NOMO-1 (cell line): ENCODE data around the gene AKAP6.
"Not testable (repeated sequence)": the region's sequence is repeated elsewhere in the genome, so short reads cannot be mapped to it uniquely, and the experiment has no call there.

ENCODE experiments used
- DNase-seq, 2 experiments: peaks; one replicate each; lab custom pipeline; 2025; ENCODE audit not compliant: unreplicated experiment in 2 of 2; lab: John Stamatoyannopoulos, UW

Gene AKAP6

DNA sequence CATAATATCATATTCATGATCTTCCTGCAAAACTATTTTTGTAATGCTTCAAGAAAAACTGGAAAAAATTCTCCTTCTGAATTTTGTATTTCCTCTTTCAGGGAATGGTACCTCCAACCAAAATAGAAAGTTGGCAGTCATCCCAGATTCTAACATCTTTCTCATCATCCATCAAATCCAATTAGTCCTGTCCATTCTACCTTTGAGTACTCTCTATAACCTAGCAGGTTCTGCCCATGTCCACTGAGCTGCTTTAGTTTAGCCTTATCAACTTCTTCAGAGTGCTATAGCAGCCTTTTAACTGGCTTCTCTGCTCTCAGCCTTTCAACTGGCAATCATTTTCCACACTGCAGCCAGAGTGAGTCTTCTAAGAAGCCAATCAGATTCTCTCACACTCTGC lies 236.2 kb downstream of the AKAP6 start:
- no peak for DNase-seq

GRCh38 chr14:32567543-32568384 lies 238.7 kb downstream of the AKAP6 start:
- no peak for DNase-seq

GRCh38 chr14:32571551-32571950 lies 242.5 kb downstream of the AKAP6 start:
- DNase-seq: no peak

GRCh38 chr14:32571995-32572866 lies 243.1 kb downstream of the AKAP6 start:
- DNase-seq: no peak

DNA sequence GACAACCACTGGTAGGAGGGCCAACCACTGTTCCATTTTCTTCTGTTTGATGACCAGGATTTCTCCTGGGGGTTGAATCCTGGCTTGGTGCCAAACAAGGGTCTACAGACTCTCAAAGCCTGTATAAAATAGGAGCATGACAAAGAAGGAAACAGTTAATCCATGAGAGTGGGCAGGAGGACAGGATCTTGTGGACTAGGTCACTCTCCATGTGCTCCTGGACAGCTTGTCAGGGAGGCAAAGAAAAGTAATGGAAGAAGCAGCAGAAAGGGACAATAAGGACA lies 243.7 kb downstream of the AKAP6 start:
- no peak for DNase-seq

DNA sequence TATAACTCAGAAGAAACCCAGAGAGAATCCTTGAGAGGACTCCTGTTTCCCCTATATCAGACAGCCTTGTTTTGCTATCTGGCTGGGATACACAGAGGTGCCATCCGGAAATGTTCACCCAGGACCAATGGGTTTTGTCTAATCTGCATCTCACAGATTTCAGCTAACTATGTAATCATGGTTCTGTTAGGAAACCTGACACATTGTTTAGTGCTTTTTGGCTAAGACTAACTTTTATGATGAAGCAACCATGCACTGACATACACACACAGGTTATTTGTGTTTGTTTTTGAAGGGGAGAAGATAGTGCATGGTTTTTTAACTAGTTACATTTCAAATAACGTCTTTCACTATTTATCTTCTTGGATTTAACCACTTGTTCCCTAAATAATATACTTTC lies 245.2 kb downstream of the AKAP6 start:
- DNase-seq: no peak

DNA sequence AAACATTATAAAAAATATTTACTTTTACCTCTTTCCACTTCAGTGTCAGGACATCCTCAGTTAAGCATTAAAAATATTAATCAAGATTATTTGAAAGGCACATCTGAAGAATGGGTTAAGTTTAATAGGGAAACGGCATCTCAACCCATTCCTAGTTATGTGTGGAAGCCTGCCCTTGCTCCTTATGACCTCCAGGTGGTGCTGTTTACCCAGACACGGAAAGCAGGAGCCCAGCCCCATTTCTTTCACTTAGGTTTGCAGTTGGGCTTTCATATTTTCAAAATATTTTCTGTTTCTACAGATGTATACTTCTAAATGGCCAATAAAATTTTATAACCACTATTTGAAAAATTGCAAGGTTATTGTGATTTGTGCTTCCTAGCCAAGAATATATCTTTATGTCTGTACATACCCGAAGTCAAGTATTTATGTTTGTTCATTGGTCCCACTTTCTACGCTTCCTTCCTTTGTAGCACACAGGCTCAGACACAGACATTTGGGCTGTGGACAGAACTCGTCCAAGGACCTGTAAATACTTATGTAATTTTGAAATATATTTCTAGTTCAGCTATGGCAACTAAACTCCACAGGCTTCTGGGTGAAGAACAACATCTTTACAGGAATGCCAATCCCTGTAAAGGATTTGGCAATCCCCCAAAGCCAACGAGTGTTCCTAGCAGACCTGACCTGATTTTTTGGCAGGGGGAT lies 247.1 kb downstream of the AKAP6 start:
- peak; percentile 26 to 50 for DNase-seq

- no peak for DNase-seq
Measured at GRCh38 chr14:32576977-32577376, 247.9 kb downstream of the AKAP6 start.

DNA sequence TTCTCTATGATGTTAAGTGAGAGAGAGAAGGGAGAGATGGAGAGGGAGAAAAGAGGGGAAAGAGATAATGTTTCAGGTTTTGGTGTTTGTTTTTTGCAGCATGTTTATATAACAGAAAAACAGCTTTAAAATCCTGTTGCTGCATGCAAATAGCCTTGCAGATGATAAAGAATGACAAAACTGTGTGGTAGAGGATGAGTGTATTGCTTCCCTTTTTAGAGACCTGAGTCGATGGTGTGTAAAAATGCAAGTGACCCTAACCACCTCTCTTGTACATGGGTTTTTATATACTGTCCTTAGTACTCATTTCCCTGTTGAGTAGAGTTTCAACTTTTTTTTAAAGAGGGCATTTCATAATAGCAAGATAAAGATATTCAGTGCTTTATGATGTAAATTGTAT lies 249.1 kb downstream of the AKAP6 start:
- DNase-seq: no peak

DNA sequence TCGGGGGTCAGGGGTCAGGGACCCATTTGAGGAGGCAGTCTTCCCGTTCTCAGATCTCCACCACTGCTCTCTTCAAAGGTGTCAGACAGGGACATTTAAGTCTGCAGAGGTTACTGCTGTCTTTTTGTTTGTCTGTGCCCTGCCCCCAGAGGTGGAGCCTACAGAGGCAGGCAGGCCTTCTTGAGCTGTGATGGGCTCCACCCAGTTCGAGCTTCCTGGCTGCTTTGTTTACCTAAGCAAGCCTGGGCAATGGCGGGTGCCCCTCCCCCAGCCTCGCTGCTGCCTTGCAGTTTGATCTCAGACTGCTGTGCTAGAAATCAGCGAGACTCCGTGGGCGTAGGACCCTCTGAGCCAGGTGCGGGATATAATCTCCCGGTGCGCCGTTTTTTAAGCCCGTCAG lies 254.3 kb downstream of the AKAP6 start:
- not testable (repeated sequence) for DNase-seq

- DNase-seq: no peak
Measured at GRCh38 chr14:32584079-32584478, 255.0 kb downstream of the AKAP6 start.

GRCh38 chr14:32587461-32587860 lies 258.4 kb downstream of the AKAP6 start:
- no peak for DNase-seq

GRCh38 chr14:32588448-32589320 lies 259.6 kb downstream of the AKAP6 start:
- DNase-seq: peak; percentile 2 to 20

GRCh38 chr14:32590157-32590556 lies 261.1 kb downstream of the AKAP6 start:
- DNase-seq: no peak

DNA sequence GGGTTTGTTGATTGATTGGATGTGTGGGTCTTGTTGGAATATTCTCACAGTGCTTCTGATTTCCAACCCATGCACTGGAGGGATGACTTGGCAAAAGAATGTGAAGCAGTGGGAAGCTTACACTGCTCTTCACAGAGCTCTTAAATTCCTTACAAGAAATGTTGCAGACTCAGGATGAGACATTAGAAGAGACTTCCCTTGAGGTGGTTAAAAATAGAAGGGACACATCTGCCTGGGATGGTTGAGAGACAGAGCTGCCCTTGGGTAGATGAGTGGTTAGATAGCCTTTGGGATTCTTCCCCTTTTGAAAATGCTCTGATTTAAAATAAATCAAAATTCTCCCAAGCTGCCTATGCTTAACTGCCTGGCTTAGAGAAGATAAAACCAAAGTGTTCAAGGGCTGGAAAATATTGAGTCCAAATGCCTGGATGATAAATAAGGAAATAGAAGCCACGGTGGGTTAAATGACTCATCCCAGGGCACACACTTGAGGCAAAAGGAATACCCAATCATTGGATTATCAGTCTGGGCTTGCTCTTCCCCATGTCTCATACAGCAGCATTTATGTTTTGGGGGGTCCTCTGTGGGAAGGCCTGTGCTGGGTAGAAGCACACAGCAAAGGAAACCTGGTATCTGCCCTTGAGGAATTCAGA lies 264.3 kb downstream of the AKAP6 start:
- DNase-seq: no peak

- DNase-seq: no peak
Measured at GRCh38 chr14:32594766-32595165, 265.7 kb downstream of the AKAP6 start.

DNA sequence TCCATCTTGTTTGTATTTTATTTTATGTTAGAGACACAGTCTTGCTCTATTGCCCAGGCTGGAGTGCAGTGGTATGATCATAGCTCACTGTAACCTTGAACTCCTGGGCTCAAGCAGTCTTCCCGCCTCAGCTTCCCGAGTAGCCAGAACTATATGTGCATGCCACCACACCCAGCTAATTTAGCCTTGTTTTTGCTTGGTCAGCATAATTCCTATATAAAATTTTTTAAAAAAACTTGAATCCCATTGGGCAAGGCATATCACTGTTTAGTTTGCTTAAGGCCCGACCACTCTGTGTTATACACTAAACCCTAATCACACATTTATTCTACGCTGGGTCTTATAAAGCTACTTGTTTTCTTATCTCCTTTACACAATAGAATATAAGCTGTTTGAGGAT lies 266.4 kb downstream of the AKAP6 start:
- no peak for DNase-seq

GRCh38 chr14:32596390-32596789 lies 267.3 kb downstream of the AKAP6 start:
- DNase-seq: no peak

DNA sequence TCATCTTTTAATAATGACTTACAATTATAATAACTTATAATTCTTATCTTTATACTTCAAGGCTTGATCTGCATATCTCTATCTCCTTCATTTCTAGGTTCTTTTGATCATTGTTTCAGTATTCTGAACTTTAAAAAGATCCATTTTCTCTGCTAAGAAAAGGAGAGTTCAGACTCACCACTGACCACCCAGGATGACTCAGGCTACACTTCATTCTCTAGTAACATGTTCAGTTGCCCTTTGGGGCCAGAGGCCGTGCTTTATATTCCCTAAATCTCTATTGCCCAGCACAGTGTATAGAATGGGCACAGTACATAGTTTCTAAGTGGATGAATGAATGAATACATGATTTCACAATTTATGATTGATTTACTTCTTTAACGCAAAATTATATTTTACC lies 268.7 kb downstream of the AKAP6 start:
- DNase-seq: no peak

- DNase-seq: no peak
Measured at GRCh38 chr14:32601069-32601468, 272.0 kb downstream of the AKAP6 start.
